OCI-LY7 (cell line): Measurements from ENCODE around the gene FAM107B.

Source experiments
- EZH2phosphoT487 ChIP-seq: fragments of 200-600 bp; sonication (generic); IDR thresholded peaks from 2 replicates; pipeline ENCODE4 v1.6.1; 2018; ENCODE audit warnings: low read depth, borderline replicate concordance, mild to moderate bottlenecking, mixed run types, antibody characterized with exemption, low read length, moderate library complexity, mixed read lengths
- TF ChIP-seq, protein P1 (sequence below): fragments of 200-600 bp; sonication (generic); conservative IDR thresholded peaks from 2 replicates; pipeline ENCODE4 v1.5.1; 2014; ENCODE audit warnings: mild to moderate bottlenecking, antibody characterized with exemption, low read length, moderate library complexity, mixed read lengths

DNA sequence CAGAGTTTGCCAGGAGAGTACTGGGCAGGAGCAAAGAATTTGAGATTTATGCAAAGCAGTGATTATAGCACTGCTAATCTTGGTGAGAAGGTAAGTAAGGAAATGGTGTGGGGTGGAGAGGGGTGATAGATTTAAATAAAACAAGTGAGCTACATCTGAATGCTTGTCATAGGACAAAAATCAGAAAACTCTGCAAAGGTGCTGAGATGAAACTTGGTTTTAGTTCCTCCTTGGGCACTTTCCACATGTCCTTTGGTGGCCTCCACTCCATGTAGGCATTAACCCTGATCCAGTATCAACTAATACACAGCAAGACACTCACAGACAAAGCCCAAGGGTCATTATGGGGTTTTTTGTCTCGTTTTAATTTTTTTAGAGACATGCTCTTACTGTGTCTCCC, 25.7 kb upstream of the FAM107B start:
- TF ChIP-seq, protein P1, sequence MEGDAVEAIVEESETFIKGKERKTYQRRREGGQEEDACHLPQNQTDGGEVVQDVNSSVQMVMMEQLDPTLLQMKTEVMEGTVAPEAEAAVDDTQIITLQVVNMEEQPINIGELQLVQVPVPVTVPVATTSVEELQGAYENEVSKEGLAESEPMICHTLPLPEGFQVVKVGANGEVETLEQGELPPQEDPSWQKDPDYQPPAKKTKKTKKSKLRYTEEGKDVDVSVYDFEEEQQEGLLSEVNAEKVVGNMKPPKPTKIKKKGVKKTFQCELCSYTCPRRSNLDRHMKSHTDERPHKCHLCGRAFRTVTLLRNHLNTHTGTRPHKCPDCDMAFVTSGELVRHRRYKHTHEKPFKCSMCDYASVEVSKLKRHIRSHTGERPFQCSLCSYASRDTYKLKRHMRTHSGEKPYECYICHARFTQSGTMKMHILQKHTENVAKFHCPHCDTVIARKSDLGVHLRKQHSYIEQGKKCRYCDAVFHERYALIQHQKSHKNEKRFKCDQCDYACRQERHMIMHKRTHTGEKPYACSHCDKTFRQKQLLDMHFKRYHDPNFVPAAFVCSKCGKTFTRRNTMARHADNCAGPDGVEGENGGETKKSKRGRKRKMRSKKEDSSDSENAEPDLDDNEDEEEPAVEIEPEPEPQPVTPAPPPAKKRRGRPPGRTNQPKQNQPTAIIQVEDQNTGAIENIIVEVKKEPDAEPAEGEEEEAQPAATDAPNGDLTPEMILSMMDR, result no peak
- no peak for TF ChIP-seq EZH2phosphoT487
